OCI-LY3 (cell line): Measurements from ENCODE around the gene INAFM2.

Experiments used
- CTCF ChIP-seq: fragments of 200-600, 300-600 bp; sonication (generic); IDR thresholded peaks from 2 replicates; pipeline ENCODE4 v1.5.1; 2014; ENCODE audit warnings: antibody characterized with exemption, low read length, low read depth
- EZH2phosphoT487 ChIP-seq: fragments of 200-600 bp; shearing (Covaris generic); IDR thresholded peaks from 2 replicates; pipeline ENCODE4 v1.6.1; 2018; ENCODE audit warnings: antibody characterized with exemption, mixed run types, low read depth

DNA sequence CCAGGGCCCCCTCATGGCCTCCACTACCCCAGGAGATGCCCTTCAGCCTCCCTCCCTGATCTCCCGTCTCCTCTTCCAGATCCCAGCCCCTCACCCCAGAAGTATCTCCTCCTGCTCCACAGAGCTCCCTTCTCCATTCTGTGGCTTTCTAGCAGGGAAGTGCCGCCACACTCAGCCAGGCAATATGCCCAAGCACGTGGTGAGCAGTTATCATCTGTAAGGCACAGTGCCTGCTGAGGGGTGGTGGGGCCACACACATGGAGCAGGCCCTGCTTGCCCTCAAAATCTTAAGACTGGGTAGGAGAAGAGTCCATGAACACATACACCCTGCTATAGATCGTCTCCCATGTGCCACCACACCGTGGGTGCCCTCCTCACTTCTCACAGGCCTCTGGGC, 25.0 kb downstream of the INAFM2 start:
- TF ChIP-seq CTCF: no peak
- TF ChIP-seq EZH2phosphoT487: no peak
